MM.1S (cell line): Measurements from ENCODE around the gene FANCM.
"Not testable (repeated sequence)": the region's sequence is repeated elsewhere in the genome, so short reads cannot be mapped to it uniquely, and the experiment has no call there.

Source experiments
- DNase-seq: peaks from one replicate; pipeline ENCODE4 v3.0.0-alpha.2; 2015
- H2AFZ ChIP-seq: fragments of 300-600 bp; sonication (generic); 2 replicates; pipeline ENCODE4 v1.6.0; 2016; ENCODE audit warnings: antibody characterized with exemption, low read length
- H3F3A ChIP-seq: fragments of 300-600 bp; sonication (generic); 2 replicates; pipeline ENCODE4 v1.6.1; 2016; ENCODE audit warnings: mild to moderate bottlenecking, antibody characterized with exemption, low read length, moderate library complexity, mixed read lengths; ENCODE audit not compliant: insufficient read depth
- H3K27ac ChIP-seq: fragments of 300-600 bp; sonication (generic); 2 replicates; pipeline ENCODE4 v1.5.1; 2016; ENCODE audit warnings: mild to moderate bottlenecking, low read length
- H3K27me3 ChIP-seq: fragments of 300-600 bp; sonication (generic); replicated peaks from 2 replicates; pipeline ENCODE4 v1.6.0; 2016; ENCODE audit warnings: low read length; ENCODE audit not compliant: insufficient read depth
- H3K36me3 ChIP-seq: fragments of 300-600 bp; sonication (generic); replicated peaks from 2 replicates; pipeline ENCODE4 v1.6.1; 2016; ENCODE audit warnings: mild to moderate bottlenecking, low read length, mixed read lengths; ENCODE audit not compliant: insufficient read depth
- H3K4me1 ChIP-seq: fragments of 300-600 bp; sonication (generic); 2 replicates; pipeline ENCODE4 v1.6.1; 2016; ENCODE audit warnings: low read length, mixed read lengths
- H3K4me2 ChIP-seq: fragments of 300-600 bp; sonication (generic); 2 replicates; pipeline ENCODE4 v1.6.0; 2016; ENCODE audit warnings: low read depth, low read length
- H3K4me3 ChIP-seq: fragments of 300-600 bp; sonication (generic); 2 replicates; pipeline ENCODE4 v1.5.1; 2016; ENCODE audit warnings: low read length, mixed read lengths
- H3K79me2 ChIP-seq: fragments of 300-600 bp; sonication (generic); 2 replicates; pipeline ENCODE4 v1.6.1; 2016; ENCODE audit warnings: mixed run types, low read length, mixed read lengths
- H3K9ac ChIP-seq: fragments of 300-600 bp; sonication (generic); 2 replicates; pipeline ENCODE4 v1.6.1; 2016; ENCODE audit warnings: low read length, mixed read lengths
- H3K9me2 ChIP-seq: fragments of 300-600 bp; sonication (generic); replicated peaks from 2 replicates; pipeline ENCODE4 v1.6.1; 2016; ENCODE audit warnings: mild to moderate bottlenecking, low read length, mixed read lengths; ENCODE audit not compliant: insufficient read depth
- H3K9me3 ChIP-seq: fragments of 300-600 bp; sonication (generic); replicated peaks from 2 replicates; pipeline ENCODE4 v1.6.1; 2016; ENCODE audit warnings: mild to moderate bottlenecking, low read length, mixed read lengths; ENCODE audit not compliant: insufficient read depth
- H4K20me1 ChIP-seq: fragments of 300-600 bp; sonication (generic); 2 replicates; pipeline ENCODE4 v1.6.1; 2016; ENCODE audit warnings: mild to moderate bottlenecking, low read length, moderate library complexity, mixed read lengths; ENCODE audit not compliant: insufficient read depth
- CTCF ChIP-seq: fragments of 300-600 bp; sonication (generic); IDR thresholded peaks from 2 replicates; pipeline ENCODE4 v1.5.1; 2016; ENCODE audit warnings: antibody characterized with exemption, low read length, mixed read lengths
- EZH2 ChIP-seq: fragments of 300-600 bp; sonication (generic); optimal IDR thresholded peaks from 2 replicates; pipeline ENCODE3; 2017; ENCODE audit warnings: low read depth, mild to moderate bottlenecking, antibody characterized with exemption, low read length, mixed read lengths
- EZH2phosphoT487 ChIP-seq: fragments of 300-600 bp; sonication (generic); IDR thresholded peaks from 2 replicates; pipeline ENCODE4 v1.6.1; 2018; ENCODE audit warnings: antibody characterized with exemption, low read length

FANCM gene

GRCh38 chr14:45212231-45212630 lies 76.5 kb downstream of the FANCM start:
- Histone ChIP-seq H3K27ac (no peak overlapping the region), H3K79me2 (no peaks in the 10 kb centered on the region), H3K4me2 (no peak overlapping the region), H3F3A (no peaks in the 10 kb centered on the region), H3K36me3 (no peaks in the 10 kb centered on the region), H3K4me1 (no peaks in the 10 kb centered on the region), H3K27me3 (no peaks in the 10 kb centered on the region), H3K9ac (no peak overlapping the region), H4K20me1 (no peaks in the 10 kb centered on the region), H3K9me2 (no peaks in the 10 kb centered on the region), H3K4me3 (no peak overlapping the region), H2AFZ (no peak overlapping the region), H3K9me3 (no peaks in the 10 kb centered on the region)
- no peak for TF ChIP-seq EZH2phosphoT487
- TF ChIP-seq CTCF = no peak
- TF ChIP-seq EZH2 = no peak
- no peak for DNase-seq

GRCh38 chr14:45213716-45214115 lies 78.0 kb downstream of the FANCM start:
- DNase-seq, H3K79me2 ChIP-seq, H3K9me3 ChIP-seq, H3K9ac ChIP-seq, H2AFZ ChIP-seq, H3K9me2 ChIP-seq, H3K36me3 ChIP-seq, H3K4me1 ChIP-seq, H4K20me1 ChIP-seq, H3K4me3 ChIP-seq, H3F3A ChIP-seq, H3K4me2 ChIP-seq, H3K27me3 ChIP-seq, H3K27ac ChIP-seq: not testable (repeated sequence)

- H3K4me3 ChIP-seq, H3K27ac ChIP-seq, H3K4me2 ChIP-seq, H3K9me2 ChIP-seq, H3K9me3 ChIP-seq, H3K36me3 ChIP-seq, H3K4me1 ChIP-seq, H2AFZ ChIP-seq, H3K9ac ChIP-seq, H3K79me2 ChIP-seq, H4K20me1 ChIP-seq, H3F3A ChIP-seq, H3K27me3 ChIP-seq, DNase-seq: not testable (repeated sequence)
Measured at GRCh38 chr14:45214341-45214740, 78.6 kb downstream of the FANCM start.

- no peaks in the 10 kb centered on the region for H3K27me3 ChIP-seq
- no peak overlapping the region for H2AFZ ChIP-seq
- H3K27ac ChIP-seq = no peak overlapping the region
- no peaks in the 10 kb centered on the region for H3K4me1 ChIP-seq
- DNase-seq = no peak
- no peak for TF ChIP-seq EZH2phosphoT487
- no peaks in the 10 kb centered on the region for H3K79me2 ChIP-seq
- H3K4me2 ChIP-seq = no peak overlapping the region
- H3F3A ChIP-seq = no peaks in the 10 kb centered on the region
- H3K9ac ChIP-seq = no peak overlapping the region
- no peaks in the 10 kb centered on the region for H3K9me3 ChIP-seq
- H3K9me2 ChIP-seq = no peaks in the 10 kb centered on the region
- no peak overlapping the region for H3K4me3 ChIP-seq
- no peaks in the 10 kb centered on the region; the same call in 1 of the 2 replicates for H3K36me3 ChIP-seq
- no peaks in the 10 kb centered on the region for H4K20me1 ChIP-seq
Measured at GRCh38 chr14:45222485-45223262, 86.9 kb downstream of the FANCM start.

GRCh38 chr14:45227566-45227965 lies 91.8 kb downstream of the FANCM start:
- Histone ChIP-seq H3K36me3 (no peaks in the 10 kb centered on the region; the same call in 1 of the 2 replicates), H3K9ac (no peak overlapping the region), H3F3A (no peaks in the 10 kb centered on the region), H3K4me3 (no peak overlapping the region), H3K79me2 (no peaks in the 10 kb centered on the region), H3K9me3 (no peaks in the 10 kb centered on the region), H3K9me2 (no peaks in the 10 kb centered on the region), H3K4me1 (no peaks in the 10 kb centered on the region), H3K27ac (no peak overlapping the region), H3K27me3 (no peaks in the 10 kb centered on the region), H3K4me2 (no peak overlapping the region), H4K20me1 (no peaks in the 10 kb centered on the region), H2AFZ (no peak overlapping the region)
- DNase-seq = no peak
- no peak for TF ChIP-seq EZH2
- no peak for TF ChIP-seq CTCF
- TF ChIP-seq EZH2phosphoT487 = no peak
